Measurements from ENCODE around the gene PRDX1. TPM values are rescaled to one million over a fixed set of nuclear protein-coding genes. Genes with fewer than 3 reads are reported as not detected.

PRDX1 gene
- total and polyA plus RNA-seq, 2 of the 13 experiments (the other 11 are each of a cell fraction or from before 2014, with no cell fraction given), result 761 to 1,898 TPM

- TF ChIP-seq HMGXB4 (CRISPR knock-in tag; IDR thresholded peaks at IDR 0.05; ENCODE audit: borderline replicate concordance in 1 of 2, low read depth in 1 of 2), result peak in 1 of 2 experiments; percentile 19; a peak in 1 of 4 replicates
- TF ChIP-seq RXRB (CRISPR knock-in tag; IDR thresholded peaks at IDR 0.05; ENCODE audit: borderline replicate concordance), result peak; percentile 78
- TF ChIP-seq ZBTB7B (CRISPR knock-in tag; IDR thresholded peaks at IDR 0.05), result 0 out of 2 replicates have a peak, but pooled peaks have one; percentile 43
- no peak for TF ChIP-seq ZNF501 (CRISPR knock-in tag; IDR thresholded peaks at IDR 0.05)
- TF ChIP-seq SIX1 (CRISPR knock-in tag; IDR thresholded peaks at IDR 0.05; ENCODE audit: borderline replicate concordance), result peak; percentile 56; the same call in 1 of the 2 replicates
- TF ChIP-seq ISL2 (CRISPR knock-in tag; IDR thresholded peaks at IDR 0.05), result peak; percentile 37; the same call in 1 of the 2 replicates
- peak; percentile 65 for TF ChIP-seq MAX (IDR thresholded peaks at IDR 0.05)
- TF ChIP-seq PHF21A (CRISPR knock-in tag; IDR thresholded peaks at IDR 0.05), result peak; percentile 78
- no peak for TF ChIP-seq HOXA9 (CRISPR knock-in tag; IDR thresholded peaks at IDR 0.05; ENCODE audit: borderline replicate concordance)
- TF ChIP-seq TFE3 (CRISPR knock-in tag; IDR thresholded peaks at IDR 0.05), result peak; percentile 96
- TF ChIP-seq REXO4 (CRISPR knock-in tag; IDR thresholded peaks at IDR 0.05; ENCODE audit: borderline replicate concordance), result no peak
- peak; percentile 73 for TF ChIP-seq MED1 (CRISPR knock-in tag; IDR thresholded peaks at IDR 0.05)
- no peak for TF ChIP-seq FOXA1 (IDR thresholded peaks at IDR 0.05)
- peak; percentile 41 for TF ChIP-seq FOXA1 (CRISPR knock-in tag; IDR thresholded peaks at IDR 0.05)
- TF ChIP-seq, protein P1, sequence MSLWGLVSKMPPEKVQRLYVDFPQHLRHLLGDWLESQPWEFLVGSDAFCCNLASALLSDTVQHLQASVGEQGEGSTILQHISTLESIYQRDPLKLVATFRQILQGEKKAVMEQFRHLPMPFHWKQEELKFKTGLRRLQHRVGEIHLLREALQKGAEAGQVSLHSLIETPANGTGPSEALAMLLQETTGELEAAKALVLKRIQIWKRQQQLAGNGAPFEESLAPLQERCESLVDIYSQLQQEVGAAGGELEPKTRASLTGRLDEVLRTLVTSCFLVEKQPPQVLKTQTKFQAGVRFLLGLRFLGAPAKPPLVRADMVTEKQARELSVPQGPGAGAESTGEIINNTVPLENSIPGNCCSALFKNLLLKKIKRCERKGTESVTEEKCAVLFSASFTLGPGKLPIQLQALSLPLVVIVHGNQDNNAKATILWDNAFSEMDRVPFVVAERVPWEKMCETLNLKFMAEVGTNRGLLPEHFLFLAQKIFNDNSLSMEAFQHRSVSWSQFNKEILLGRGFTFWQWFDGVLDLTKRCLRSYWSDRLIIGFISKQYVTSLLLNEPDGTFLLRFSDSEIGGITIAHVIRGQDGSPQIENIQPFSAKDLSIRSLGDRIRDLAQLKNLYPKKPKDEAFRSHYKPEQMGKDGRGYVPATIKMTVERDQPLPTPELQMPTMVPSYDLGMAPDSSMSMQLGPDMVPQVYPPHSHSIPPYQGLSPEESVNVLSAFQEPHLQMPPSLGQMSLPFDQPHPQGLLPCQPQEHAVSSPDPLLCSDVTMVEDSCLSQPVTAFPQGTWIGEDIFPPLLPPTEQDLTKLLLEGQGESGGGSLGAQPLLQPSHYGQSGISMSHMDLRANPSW (CRISPR knock-in tag; IDR thresholded peaks at IDR 0.05; ENCODE audit: borderline replicate concordance), result no peak
- TF ChIP-seq ZNF766 (CRISPR knock-in tag; IDR thresholded peaks at IDR 0.05; ENCODE audit: borderline replicate concordance), result no peak
- peak; percentile 68 for TF ChIP-seq FOSL2 (CRISPR knock-in tag; IDR thresholded peaks at IDR 0.05)
- TF ChIP-seq ZNF772 (CRISPR knock-in tag; IDR thresholded peaks at IDR 0.05), result peak; percentile 33; the same call in 1 of the 2 replicates
- TF ChIP-seq RARA (CRISPR knock-in tag; IDR thresholded peaks at IDR 0.05), result peak; percentile 85
- TF ChIP-seq ZNF484 (CRISPR knock-in tag; IDR thresholded peaks at IDR 0.05; ENCODE audit: borderline replicate concordance, low read depth), result no peak
- TF ChIP-seq ZC3H13 (CRISPR knock-in tag; IDR thresholded peaks at IDR 0.05), result no peak
- peak; percentile 89 for TF ChIP-seq GATAD2A (CRISPR knock-in tag; IDR thresholded peaks at IDR 0.05)
These were observed 20.9 kb upstream of the PRDX1 start (continued) for GRCh38 chr1:45542591-45542990.

Data from HepG2 (cell line).